Measurements from ENCODE around the gene EIF4A3.

Gene EIF4A3

DNA sequence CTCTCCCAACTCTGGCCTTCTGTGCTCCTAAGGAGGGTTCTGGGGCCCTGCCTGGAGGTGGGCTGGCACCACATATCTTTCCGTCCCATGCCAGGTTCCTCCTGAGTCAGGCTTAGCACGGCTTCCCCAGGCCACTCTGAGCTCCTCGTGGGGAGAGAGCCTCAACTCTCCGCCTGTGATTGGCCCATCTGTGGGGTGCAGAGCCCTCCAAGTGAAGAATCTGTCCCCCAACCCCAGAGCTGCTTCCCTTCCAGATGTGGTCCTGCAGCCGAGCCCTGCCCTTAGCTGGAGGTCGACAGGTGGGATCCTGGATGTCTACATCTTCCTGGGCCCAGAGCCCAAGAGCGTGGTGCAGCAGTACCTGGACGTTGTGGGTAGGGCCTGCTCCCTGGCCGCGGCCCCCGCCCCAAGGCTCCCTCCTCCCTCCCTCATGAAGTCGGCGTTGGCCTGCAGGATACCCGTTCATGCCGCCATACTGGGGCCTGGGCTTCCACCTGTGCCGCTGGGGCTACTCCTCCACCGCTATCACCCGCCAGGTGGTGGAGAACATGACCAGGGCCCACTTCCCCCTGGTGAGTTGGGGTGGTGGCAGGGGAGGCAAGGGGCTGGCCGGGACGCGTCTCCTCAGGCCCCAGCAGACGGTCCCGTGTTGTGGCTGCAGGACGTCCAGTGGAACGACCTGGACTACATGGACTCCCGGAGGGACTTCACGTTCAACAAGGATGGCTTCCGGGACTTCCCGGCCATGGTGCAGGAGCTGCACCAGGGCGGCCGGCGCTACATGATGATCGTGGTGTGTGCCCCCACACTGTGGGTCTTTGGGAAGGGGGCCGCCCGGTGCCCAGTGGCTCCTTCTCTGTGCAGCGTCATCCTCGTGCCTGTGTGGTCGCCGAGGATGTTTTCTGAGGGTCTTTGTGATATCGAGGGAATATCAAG lies 38.6 kb downstream of the EIF4A3 start:
- Histone ChIP-seq H3K36me3 (ENCODE audit: control insufficient read depth, insufficient read depth, low read length) (no peaks in the 10 kb centered on the region), H3K27ac (no peak overlapping the region), H3K4me3 (ENCODE audit: low read depth, low read length) (no peak overlapping the region), H3K4me1 (no peaks in the 10 kb centered on the region), H3K4me2 (ENCODE audit: low read length) (no peak overlapping the region), H3K9me3 (ENCODE audit: control insufficient read depth, low read length) (no peaks in the 10 kb centered on the region), H3K9ac (no peak overlapping the region), H2AFZ (no peak overlapping the region), H3K79me2 (no peaks in the 10 kb centered on the region), H3K27me3 (ENCODE audit: control insufficient read depth, insufficient read depth, low read length) (no peaks in the 10 kb centered on the region)
- TF ChIP-seq, protein P1, sequence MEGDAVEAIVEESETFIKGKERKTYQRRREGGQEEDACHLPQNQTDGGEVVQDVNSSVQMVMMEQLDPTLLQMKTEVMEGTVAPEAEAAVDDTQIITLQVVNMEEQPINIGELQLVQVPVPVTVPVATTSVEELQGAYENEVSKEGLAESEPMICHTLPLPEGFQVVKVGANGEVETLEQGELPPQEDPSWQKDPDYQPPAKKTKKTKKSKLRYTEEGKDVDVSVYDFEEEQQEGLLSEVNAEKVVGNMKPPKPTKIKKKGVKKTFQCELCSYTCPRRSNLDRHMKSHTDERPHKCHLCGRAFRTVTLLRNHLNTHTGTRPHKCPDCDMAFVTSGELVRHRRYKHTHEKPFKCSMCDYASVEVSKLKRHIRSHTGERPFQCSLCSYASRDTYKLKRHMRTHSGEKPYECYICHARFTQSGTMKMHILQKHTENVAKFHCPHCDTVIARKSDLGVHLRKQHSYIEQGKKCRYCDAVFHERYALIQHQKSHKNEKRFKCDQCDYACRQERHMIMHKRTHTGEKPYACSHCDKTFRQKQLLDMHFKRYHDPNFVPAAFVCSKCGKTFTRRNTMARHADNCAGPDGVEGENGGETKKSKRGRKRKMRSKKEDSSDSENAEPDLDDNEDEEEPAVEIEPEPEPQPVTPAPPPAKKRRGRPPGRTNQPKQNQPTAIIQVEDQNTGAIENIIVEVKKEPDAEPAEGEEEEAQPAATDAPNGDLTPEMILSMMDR (IDR thresholded peaks at IDR 0.05): no peak

DNA sequence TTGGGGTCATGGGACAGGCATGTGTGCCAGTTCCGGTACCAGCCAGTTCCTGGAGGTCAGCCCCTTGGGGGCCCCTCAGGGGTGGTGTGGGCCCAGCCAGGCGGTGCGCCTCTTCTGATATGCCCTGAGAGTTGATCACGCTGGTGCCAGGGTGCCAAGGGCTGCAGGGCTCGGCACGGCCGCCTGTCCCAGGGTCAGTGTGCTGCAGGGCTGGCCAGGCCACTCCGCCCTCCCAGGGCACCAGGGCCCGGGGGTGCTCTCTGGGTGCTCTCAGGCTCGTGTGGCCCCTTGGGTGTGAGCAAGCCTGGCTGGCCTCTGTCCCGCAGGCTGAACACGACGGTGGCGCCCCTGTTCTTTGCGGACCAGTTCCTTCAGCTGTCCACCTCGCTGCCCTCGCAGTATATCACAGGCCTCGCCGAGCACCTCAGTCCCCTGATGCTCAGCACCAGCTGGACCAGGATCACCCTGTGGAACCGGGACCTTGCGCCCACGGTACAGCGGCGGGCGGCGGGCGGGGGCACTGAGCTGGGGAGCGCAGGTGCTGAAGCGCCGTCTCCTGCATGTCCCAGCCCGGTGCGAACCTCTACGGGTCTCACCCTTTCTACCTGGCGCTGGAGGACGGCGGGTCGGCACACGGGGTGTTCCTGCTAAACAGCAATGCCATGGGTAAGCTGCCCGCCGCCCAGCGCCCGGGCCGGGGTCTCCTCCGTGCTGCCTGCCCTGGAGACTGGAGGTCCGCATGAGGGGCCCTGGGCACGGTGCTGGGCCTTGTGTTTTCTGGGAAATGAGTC lies 39.5 kb downstream of the EIF4A3 start:
- H3K4me2 ChIP-seq (ENCODE audit: low read length): no peak overlapping the region
- H3K9ac ChIP-seq: no peak overlapping the region
- H3K9me3 ChIP-seq (ENCODE audit: control insufficient read depth, low read length): no peaks in the 10 kb centered on the region
- no peak overlapping the region for H3K27ac ChIP-seq
- no peaks in the 10 kb centered on the region for H3K79me2 ChIP-seq
- H3K4me1 ChIP-seq: no peaks in the 10 kb centered on the region
- H3K27me3 ChIP-seq (ENCODE audit: control insufficient read depth, insufficient read depth, low read length): no peaks in the 10 kb centered on the region
- H3K4me3 ChIP-seq (ENCODE audit: low read depth, low read length): no peak overlapping the region
- H2AFZ ChIP-seq: no peak overlapping the region
- H3K36me3 ChIP-seq (ENCODE audit: control insufficient read depth, insufficient read depth, low read length): no peaks in the 10 kb centered on the region
- TF ChIP-seq, protein P1 (IDR thresholded peaks at IDR 0.05): no peak

DNA sequence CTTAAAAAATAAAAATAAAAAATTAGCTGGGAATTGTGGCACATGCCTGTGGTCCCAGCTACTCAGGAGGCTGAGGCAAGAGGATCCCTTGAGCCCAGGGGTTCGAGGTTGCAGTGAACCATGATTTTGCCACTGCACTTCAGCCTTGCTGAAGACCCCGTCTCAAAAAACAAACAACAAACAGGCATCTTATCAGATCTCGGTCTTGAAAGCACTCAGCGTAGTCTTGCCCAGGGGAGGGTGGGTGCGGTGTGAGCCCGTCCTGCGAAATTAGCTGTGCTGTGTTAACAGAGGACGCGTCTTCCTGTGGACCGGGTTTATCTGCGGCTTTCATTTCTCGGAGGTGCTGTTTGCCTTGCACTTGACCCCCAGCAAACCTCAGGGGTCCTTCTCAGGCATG lies 40.2 kb downstream of the EIF4A3 start:
- TF ChIP-seq, protein P1 (IDR thresholded peaks at IDR 0.05): no peak
- H2AFZ ChIP-seq: no peak overlapping the region
- H3K36me3 ChIP-seq (ENCODE audit: control insufficient read depth, insufficient read depth, low read length): no peaks in the 10 kb centered on the region
- no peaks in the 10 kb centered on the region for H3K79me2 ChIP-seq
- no peaks in the 10 kb centered on the region for H3K9me3 ChIP-seq (ENCODE audit: control insufficient read depth, low read length)
- no peak overlapping the region for H3K4me3 ChIP-seq (ENCODE audit: low read depth, low read length)
- no peak overlapping the region for H3K27ac ChIP-seq
- H3K27me3 ChIP-seq (ENCODE audit: control insufficient read depth, insufficient read depth, low read length): no peaks in the 10 kb centered on the region
- no peak overlapping the region for H3K4me2 ChIP-seq (ENCODE audit: low read length)
- H3K4me1 ChIP-seq: peaks cover 5% of the 10 kb centered on the region
- H3K9ac ChIP-seq: no peak overlapping the region

DNA sequence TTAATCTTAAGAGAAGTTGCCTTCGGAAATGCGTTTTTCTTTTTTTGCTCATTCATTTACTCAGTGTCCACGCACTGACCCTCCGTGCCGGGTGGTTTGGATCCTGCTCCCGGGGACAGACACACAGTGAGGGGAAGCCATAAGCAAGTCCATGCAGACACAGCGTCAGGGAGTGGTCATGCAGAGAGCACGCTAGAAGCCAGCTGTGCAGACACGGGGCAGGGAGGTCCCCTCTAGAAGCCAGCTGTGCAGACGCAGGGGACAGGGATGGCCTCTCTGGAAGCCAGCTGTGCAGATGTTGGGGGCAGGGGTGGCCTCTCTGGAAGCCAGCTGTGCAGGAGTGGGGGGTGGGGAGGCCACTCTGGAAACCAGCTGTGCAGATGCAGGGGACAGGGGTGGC lies 40.8 kb downstream of the EIF4A3 start:
- H3K9me3 ChIP-seq (ENCODE audit: control insufficient read depth, low read length): no peaks in the 10 kb centered on the region
- H3K4me2 ChIP-seq (ENCODE audit: low read length): no peak overlapping the region
- no peaks in the 10 kb centered on the region for H3K36me3 ChIP-seq (ENCODE audit: control insufficient read depth, insufficient read depth, low read length)
- no peak overlapping the region for H3K27ac ChIP-seq
- no peaks in the 10 kb centered on the region for H3K79me2 ChIP-seq
- no peak overlapping the region for H3K9ac ChIP-seq
- H2AFZ ChIP-seq: no peak overlapping the region
- TF ChIP-seq, protein P1 (IDR thresholded peaks at IDR 0.05): no peak
- no peaks in the 10 kb centered on the region for H3K27me3 ChIP-seq (ENCODE audit: control insufficient read depth, insufficient read depth, low read length)
- H3K4me3 ChIP-seq (ENCODE audit: low read depth, low read length): no peak overlapping the region
- H3K4me1 ChIP-seq: peaks cover 5% of the 10 kb centered on the region
